GM13976 (cell line): ENCODE results near the gene SPSB1.

Source experiments
- DNase-seq: peaks from one replicate; pipeline ENCODE4 v3.0.0; 2012; ENCODE audit warnings: low spot score
- in situ Hi-C: fragments of 300-500 bp; cut with MboI; formaldehyde crosslinking; loops from one replicate; pipeline ENCODE4 v1.12.0; 2022; ENCODE audit warnings: low sequenced_read_pairs, mixed read lengths, inconsistent platforms; ENCODE audit not compliant: unreplicated experiment
- TF ChIP-seq, protein P1 (sequence below): IDR thresholded peaks from 2 replicates; pipeline ENCODE4 v1.5.1; 2012; ENCODE audit warnings: borderline replicate concordance, mild to moderate bottlenecking; ENCODE audit not compliant: insufficient read depth; ENCODE audit errors: extremely low read depth, missing control alignments, control extremely low read depth

The SPSB1 gene

GRCh38 chr1:9306006-9306405, 13.3 kb downstream of the SPSB1 start:
- TF ChIP-seq, protein P1, sequence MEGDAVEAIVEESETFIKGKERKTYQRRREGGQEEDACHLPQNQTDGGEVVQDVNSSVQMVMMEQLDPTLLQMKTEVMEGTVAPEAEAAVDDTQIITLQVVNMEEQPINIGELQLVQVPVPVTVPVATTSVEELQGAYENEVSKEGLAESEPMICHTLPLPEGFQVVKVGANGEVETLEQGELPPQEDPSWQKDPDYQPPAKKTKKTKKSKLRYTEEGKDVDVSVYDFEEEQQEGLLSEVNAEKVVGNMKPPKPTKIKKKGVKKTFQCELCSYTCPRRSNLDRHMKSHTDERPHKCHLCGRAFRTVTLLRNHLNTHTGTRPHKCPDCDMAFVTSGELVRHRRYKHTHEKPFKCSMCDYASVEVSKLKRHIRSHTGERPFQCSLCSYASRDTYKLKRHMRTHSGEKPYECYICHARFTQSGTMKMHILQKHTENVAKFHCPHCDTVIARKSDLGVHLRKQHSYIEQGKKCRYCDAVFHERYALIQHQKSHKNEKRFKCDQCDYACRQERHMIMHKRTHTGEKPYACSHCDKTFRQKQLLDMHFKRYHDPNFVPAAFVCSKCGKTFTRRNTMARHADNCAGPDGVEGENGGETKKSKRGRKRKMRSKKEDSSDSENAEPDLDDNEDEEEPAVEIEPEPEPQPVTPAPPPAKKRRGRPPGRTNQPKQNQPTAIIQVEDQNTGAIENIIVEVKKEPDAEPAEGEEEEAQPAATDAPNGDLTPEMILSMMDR, result no peak

DNA sequence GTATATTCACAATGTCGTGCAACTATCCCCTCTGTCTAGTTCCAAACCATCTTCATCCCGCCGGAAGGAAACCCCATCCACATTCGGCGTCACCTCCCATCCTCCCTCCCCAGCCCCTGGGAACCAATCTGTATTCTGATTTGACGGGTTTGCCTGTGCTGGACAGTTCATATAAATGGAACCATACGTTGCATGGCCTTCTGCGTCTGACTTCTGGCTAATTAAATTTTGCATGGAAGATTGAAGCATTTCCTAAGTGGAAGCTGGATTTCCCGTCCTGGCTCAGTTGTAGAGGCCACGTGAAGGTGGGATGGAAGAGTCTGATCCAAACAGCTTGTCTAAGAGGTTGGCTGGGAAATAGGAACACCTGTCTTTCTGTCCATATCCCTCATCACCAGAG, 14.6 kb downstream of the SPSB1 start:
- in situ Hi-C loops, result no loop called here
- TF ChIP-seq, protein P1, result no peak
- no peak for DNase-seq

More at GRCh38 chr1:9306006-9306405, 13.3 kb downstream of the SPSB1 start:
- DNase-seq, result no peak
- in situ Hi-C loops, result no loop called here

GRCh38 chr1:9308236-9308785, 15.6 kb downstream of the SPSB1 start:
- TF ChIP-seq, protein P1, result no peak
- DNase-seq, result no peak
- in situ Hi-C loops, result no loop called here

DNA sequence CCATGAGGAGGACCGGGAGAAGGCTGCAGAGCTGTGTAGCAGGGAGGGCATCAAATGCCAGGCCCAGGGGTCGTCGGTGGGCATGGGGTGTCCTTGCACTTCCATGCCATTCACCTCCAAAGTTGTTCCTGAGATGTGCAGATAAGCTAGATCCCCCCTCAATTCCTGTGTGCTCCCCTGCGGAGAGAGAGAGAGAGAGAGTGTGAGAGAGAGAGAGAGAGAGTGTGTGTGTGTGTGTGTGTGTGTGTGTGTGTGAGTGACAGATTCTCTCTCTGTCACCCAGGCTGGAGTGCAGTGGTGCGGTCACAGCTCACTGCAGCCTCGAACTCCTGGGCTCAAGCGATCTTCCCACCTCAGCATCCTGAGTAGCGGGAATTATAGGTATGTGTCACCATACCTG, 16.4 kb downstream of the SPSB1 start:
- in situ Hi-C loops, result no loop called here
- TF ChIP-seq, protein P1, result no peak
- no peak for DNase-seq

DNA sequence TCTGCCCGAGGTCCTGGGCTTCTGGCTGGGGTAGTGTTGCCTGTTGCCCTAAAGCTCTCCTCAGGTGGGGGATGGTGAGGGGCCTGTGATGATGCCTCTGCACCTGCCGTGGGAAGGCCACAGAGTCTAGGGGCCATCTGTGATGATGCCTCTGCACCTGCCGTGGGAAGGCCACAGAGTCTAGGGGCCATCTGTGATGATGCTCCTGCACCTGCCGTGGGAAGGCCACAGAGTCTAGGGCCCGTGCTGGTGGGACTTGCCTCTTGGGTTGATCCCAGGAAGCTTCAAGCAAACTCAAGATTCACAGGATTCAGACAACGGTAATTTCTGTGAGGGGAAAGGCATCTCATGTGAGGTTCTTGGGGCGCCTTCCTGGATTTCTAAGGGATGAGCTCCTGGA, 17.3 kb downstream of the SPSB1 start:
- DNase-seq, result no peak
- in situ Hi-C loops, result no loop called here
- TF ChIP-seq, protein P1, result no peak

- no peak for DNase-seq
- in situ Hi-C loops, result no loop called here
- TF ChIP-seq, protein P1, result no peak
Measured at GRCh38 chr1:9311029-9311428, 18.3 kb downstream of the SPSB1 start.
